ENCODE measurements around the gene GGN. TPM values are rescaled to one million over a fixed set of nuclear protein-coding genes. Genes with fewer than 3 reads are reported as not detected.
"Not testable (repeated sequence)": the region's sequence is repeated elsewhere in the genome, so short reads cannot be mapped to it uniquely, and the experiment has no call there.

Gene GGN
- total RNA-seq, 4 donors from 2014 or later = not detected

GRCh38 chr19:38417146-38417543 lies 29.3 kb upstream of the GGN start:
- no peak overlapping the region for H3K27ac ChIP-seq
- H3K27me3 ChIP-seq = peaks cover 0 to 38% of the 10 kb centered on the region in 2 donors
- H3K4me1 ChIP-seq = peaks cover 0 to 12% (median 1%) of the 10 kb centered on the region in 4 donors
- peaks cover 0 to 6% (median 0%) of the 10 kb centered on the region in 3 donors for H3K36me3 ChIP-seq
- H3K9me3 ChIP-seq = no peaks in the 10 kb centered on the region
- WGBS, 2 donors = 81 to 84% methylated on average over 8 of the region's 8 CpGs
- H3K4me3 ChIP-seq = no peak overlapping the region
- TF ChIP-seq CTCF (IDR thresholded peaks at IDR 0.05) = no peak
- no peak for TF ChIP-seq EP300 (IDR thresholded peaks at IDR 0.05)
- no peak for TF ChIP-seq POLR2A (IDR thresholded peaks at IDR 0.05)
- DNase-seq (ENCODE audit: low spot score in 2 of 2) = no peak

- no peak for TF ChIP-seq POLR2A (IDR thresholded peaks at IDR 0.05)
- TF ChIP-seq CTCF (IDR thresholded peaks at IDR 0.05) = no peak
- no peak overlapping the region for H3K27ac ChIP-seq
- no peak overlapping the region for H3K4me3 ChIP-seq
- peaks cover 0 to 17% (median 0%) of the 10 kb centered on the region in 3 donors for H3K36me3 ChIP-seq
- WGBS, 2 donors = 77 to 97% methylated on average over 6 of the region's 6 CpGs
- H3K9me3 ChIP-seq = no peaks in the 10 kb centered on the region
- peaks cover 0 to 9% of the 10 kb centered on the region in 2 donors for H3K27me3 ChIP-seq
- DNase-seq (ENCODE audit: low spot score in 2 of 2) = no peak
- H3K4me1 ChIP-seq = peaks cover 0 to 12% (median 1%) of the 10 kb centered on the region in 4 donors
Observed at GRCh38 chr19:38413416-38413815, 25.6 kb upstream of the GGN start.

GRCh38 chr19:38412961-38413360 lies 25.1 kb upstream of the GGN start:
- no peak for DNase-seq (ENCODE audit: low spot score in 2 of 2)
- WGBS, 2 donors = 65 to 79% methylated on average over 10 to 11 of the region's 11 CpGs
- H3K27me3 ChIP-seq = peaks cover 0 to 4% of the 10 kb centered on the region in 2 donors
- H3K36me3 ChIP-seq = peaks cover 0 to 21% (median 0%) of the 10 kb centered on the region in 3 donors
- TF ChIP-seq POLR2A (IDR thresholded peaks at IDR 0.05) = no peak
- TF ChIP-seq CTCF (IDR thresholded peaks at IDR 0.05) = no peak
- no peak for TF ChIP-seq EP300 (IDR thresholded peaks at IDR 0.05)
- H3K4me1 ChIP-seq = peaks cover 0 to 7% (median 1%) of the 10 kb centered on the region in 4 donors
- H3K4me3 ChIP-seq = no peak overlapping the region
- no peaks in the 10 kb centered on the region for H3K9me3 ChIP-seq
- no peak overlapping the region for H3K27ac ChIP-seq

GRCh38 chr19:38412491-38412890 lies 24.7 kb upstream of the GGN start:
- Histone ChIP-seq H3K9me3 (no peaks in the 10 kb centered on the region), H3K36me3 (peaks cover 0 to 26% (median 0%) of the 10 kb centered on the region in 3 donors), H3K4me1 (peaks cover 0 to 2% (median 0%) of the 10 kb centered on the region in 4 donors), H3K27ac (no peak overlapping the region), H3K4me3 (no peak overlapping the region), H3K27me3 (no peaks in the 10 kb centered on the region)
- TF ChIP-seq EP300 (IDR thresholded peaks at IDR 0.05) (no peak), POLR2A (IDR thresholded peaks at IDR 0.05) (no peak), CTCF (IDR thresholded peaks at IDR 0.05) (no peak)
- DNase-seq (ENCODE audit: low spot score in 2 of 2) = no peak
- 87 to 90% methylated on average over 7 to 8 of the region's 8 CpGs for WGBS, 2 donors

GRCh38 chr19:38411898-38412297 lies 24.1 kb upstream of the GGN start:
- not testable (repeated sequence) for H3K4me3 ChIP-seq; H3K4me1 ChIP-seq; DNase-seq (ENCODE audit: low spot score in 2 of 2); H3K9me3 ChIP-seq; H3K27me3 ChIP-seq; H3K27ac ChIP-seq
- H3K36me3 ChIP-seq = peaks cover 0 to 32% (median 0%) of the 10 kb centered on the region in 3 donors
- WGBS, 2 donors = 89 to 91% methylated on average over 5 of the region's 5 CpGs

Measured in tibial nerve (tissue), 4 donors.